PC-3 (cell line): ENCODE results near the gene LTBP1.

Source experiments
- EZH2phosphoT487 ChIP-seq: fragments of 300-600 bp; sonication (generic); IDR thresholded peaks from 2 replicates; pipeline ENCODE4 v1.6.1; 2018; ENCODE audit warnings: mild to moderate bottlenecking, antibody characterized with exemption, low read length, borderline replicate concordance
- TF ChIP-seq, protein P1 (sequence below): fragments of 300-600 bp; sonication (generic); conservative IDR thresholded peaks from 2 replicates; pipeline ENCODE4 v1.5.1; 2017; ENCODE audit warnings: antibody characterized with exemption, low read depth, mild to moderate bottlenecking, low read length

DNA sequence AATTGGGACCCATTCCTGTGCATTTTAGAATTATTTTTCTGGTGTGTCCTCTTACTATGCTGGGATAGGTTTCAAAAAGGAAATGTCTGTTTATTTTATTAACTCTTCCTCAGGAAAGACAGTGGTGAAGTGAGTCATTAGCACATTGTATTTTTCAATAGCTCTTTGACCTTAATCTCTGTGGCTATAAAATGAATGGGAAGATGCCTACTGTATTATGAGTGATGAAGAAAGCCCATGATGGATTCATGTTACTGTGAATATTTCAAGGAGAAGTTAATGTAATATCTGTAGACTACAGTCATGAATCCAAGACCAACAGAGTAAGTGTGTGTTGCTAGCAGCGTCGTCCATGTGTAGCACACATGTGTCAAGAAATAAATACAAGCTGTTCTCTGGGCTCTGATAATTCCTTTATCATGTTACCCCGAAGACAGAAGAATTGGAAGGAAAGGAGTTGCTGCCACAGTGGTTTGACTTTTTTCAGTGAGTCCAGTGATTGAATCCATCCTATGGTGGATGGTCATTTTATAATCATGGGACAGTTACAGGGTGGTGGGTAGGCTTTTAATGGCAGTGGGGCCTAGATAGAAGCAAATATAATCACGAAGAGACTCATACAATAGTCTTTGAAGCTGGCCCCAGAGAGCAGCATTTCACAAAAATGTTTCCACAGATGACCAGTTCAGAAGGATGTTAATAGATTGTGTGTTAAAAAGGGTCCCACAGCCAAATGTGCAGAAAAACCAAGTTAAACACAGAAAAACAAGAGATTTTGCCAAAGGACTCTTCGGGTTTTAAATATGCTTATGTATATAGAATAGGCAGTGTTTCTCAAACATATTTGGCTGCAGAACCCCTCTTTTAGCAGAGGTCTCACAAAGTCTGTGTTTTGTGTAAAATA, 290.0 kb downstream of the LTBP1 start:
- TF ChIP-seq, protein P1, sequence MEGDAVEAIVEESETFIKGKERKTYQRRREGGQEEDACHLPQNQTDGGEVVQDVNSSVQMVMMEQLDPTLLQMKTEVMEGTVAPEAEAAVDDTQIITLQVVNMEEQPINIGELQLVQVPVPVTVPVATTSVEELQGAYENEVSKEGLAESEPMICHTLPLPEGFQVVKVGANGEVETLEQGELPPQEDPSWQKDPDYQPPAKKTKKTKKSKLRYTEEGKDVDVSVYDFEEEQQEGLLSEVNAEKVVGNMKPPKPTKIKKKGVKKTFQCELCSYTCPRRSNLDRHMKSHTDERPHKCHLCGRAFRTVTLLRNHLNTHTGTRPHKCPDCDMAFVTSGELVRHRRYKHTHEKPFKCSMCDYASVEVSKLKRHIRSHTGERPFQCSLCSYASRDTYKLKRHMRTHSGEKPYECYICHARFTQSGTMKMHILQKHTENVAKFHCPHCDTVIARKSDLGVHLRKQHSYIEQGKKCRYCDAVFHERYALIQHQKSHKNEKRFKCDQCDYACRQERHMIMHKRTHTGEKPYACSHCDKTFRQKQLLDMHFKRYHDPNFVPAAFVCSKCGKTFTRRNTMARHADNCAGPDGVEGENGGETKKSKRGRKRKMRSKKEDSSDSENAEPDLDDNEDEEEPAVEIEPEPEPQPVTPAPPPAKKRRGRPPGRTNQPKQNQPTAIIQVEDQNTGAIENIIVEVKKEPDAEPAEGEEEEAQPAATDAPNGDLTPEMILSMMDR, result no peak
- no peak for TF ChIP-seq EZH2phosphoT487
